ENCODE measurements around the gene SPTBN5. TPM values are rescaled to one million over a fixed set of nuclear protein-coding genes. Genes with fewer than 3 reads are reported as not detected.

The SPTBN5 gene
- 2.1 TPM for total RNA-seq (2021; ENCODE audit: unreplicated experiment)
- polyA plus RNA-seq (2012; ENCODE audit: insufficient read length): 1.6 TPM
- percentile 36 among the genes with signal in this experiment for Bru-seq, nascent RNA
- BruChase-seq, experiment 1, labeled RNA remaining after a 2-hour chase: percentile 39 among the genes with signal in this experiment
- percentile 51 among the genes with signal in this experiment for BruChase-seq, experiment 2, labeled RNA remaining after a 6-hour chase
- long read RNA-seq, partial matches to known transcripts: 1 of 2 reads
- long read RNA-seq, other reads (novel, unspliced or antisense): 0 of 2 reads

- Histone ChIP-seq H3K27ac (ENCODE audit: low read length) (peak within 1 kb of the TSS; percentile 54; the same call in 1 of the 2 replicates), H3K27me3 (ENCODE audit: control insufficient read depth, insufficient read depth, low read length) (no peaks in the 10 kb centered on the region), H3K9me3 (ENCODE audit: control insufficient read depth, insufficient read depth, low read depth, low read length) (no peaks in the 10 kb centered on the region), H3K4me1 (ENCODE audit: control insufficient read depth, insufficient read depth, low read length) (peaks cover 10% of the 10 kb centered on the region), H3K36me3 (ENCODE audit: control insufficient read depth, insufficient read depth, low read length) (no peaks in the 10 kb centered on the region; the same call in 1 of the 2 replicates), H3K4me3 (ENCODE audit: low read depth in 2 of 2, low read length in 2 of 2) (no peak within 1 kb of the TSS)
- POLR2A ChIA-PET: no interaction called here
- no TSS peak for BruUV-seq (replicated peaks)
- ATAC-seq (no peak), DNase-seq (ENCODE audit: low read depth, low spot score) (no peak)
- in situ Hi-C loops (cut with HindIII; ENCODE audit: low pct_unique_long_range_greater_than_20kb, low sequenced_read_pairs): no loop called here
- CTCF ChIA-PET: interaction anchor here (0.5 to 1.0 kb wide), 2 partner anchors 11 to 200 kb away, joined by 3 to 6 read pairs; no protein-coding TSS in a partner anchor
- intact Hi-C loops (cut with micrococcal nuclease; ENCODE audit: unreplicated experiment): no loop called here
- no peak for TF ChIP-seq CTCF (IDR thresholded peaks at IDR 0.05)
- TF ChIP-seq POLR2AphosphoS5 (IDR thresholded peaks at IDR 0.05; ENCODE audit: low read depth, low read length): no peak
- no peak for TF ChIP-seq SIN3A (IDR thresholded peaks at IDR 0.05; ENCODE audit: borderline replicate concordance, insufficient read depth, low read depth, low read length)
- TF ChIP-seq, protein P1, sequence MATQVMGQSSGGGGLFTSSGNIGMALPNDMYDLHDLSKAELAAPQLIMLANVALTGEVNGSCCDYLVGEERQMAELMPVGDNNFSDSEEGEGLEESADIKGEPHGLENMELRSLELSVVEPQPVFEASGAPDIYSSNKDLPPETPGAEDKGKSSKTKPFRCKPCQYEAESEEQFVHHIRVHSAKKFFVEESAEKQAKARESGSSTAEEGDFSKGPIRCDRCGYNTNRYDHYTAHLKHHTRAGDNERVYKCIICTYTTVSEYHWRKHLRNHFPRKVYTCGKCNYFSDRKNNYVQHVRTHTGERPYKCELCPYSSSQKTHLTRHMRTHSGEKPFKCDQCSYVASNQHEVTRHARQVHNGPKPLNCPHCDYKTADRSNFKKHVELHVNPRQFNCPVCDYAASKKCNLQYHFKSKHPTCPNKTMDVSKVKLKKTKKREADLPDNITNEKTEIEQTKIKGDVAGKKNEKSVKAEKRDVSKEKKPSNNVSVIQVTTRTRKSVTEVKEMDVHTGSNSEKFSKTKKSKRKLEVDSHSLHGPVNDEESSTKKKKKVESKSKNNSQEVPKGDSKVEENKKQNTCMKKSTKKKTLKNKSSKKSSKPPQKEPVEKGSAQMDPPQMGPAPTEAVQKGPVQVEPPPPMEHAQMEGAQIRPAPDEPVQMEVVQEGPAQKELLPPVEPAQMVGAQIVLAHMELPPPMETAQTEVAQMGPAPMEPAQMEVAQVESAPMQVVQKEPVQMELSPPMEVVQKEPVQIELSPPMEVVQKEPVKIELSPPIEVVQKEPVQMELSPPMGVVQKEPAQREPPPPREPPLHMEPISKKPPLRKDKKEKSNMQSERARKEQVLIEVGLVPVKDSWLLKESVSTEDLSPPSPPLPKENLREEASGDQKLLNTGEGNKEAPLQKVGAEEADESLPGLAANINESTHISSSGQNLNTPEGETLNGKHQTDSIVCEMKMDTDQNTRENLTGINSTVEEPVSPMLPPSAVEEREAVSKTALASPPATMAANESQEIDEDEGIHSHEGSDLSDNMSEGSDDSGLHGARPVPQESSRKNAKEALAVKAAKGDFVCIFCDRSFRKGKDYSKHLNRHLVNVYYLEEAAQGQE (IDR thresholded peaks at IDR 0.05; ENCODE audit: insufficient read depth in 1 of 2, low read depth in 2 of 2, low read length in 1 of 2): no peak
- TF ChIP-seq TCF7L2 (IDR thresholded peaks at IDR 0.05; ENCODE audit: low read depth, low read length): no peak
Observed at GRCh38 chr15:41893422-41894250, at the start of gene SPTBN5. TSS of gene SPTBN5 (minus strand) at chr15:41894053. CDS start at chr15:41893497, 556 bp downstream.

GRCh38 chr15:41942886-41943285 lies 49.0 kb upstream of the SPTBN5 start:
- BruUV-seq (replicated peaks): no TSS peak
- in situ Hi-C loops (cut with HindIII; ENCODE audit: low pct_unique_long_range_greater_than_20kb, low sequenced_read_pairs) (no loop called here), intact Hi-C loops (cut with micrococcal nuclease; ENCODE audit: unreplicated experiment) (no loop called here)
- Histone ChIP-seq H3K9me3 (ENCODE audit: control insufficient read depth, insufficient read depth, low read depth, low read length) (no peaks in the 10 kb centered on the region), H3K4me3 (ENCODE audit: low read depth in 2 of 2, low read length in 2 of 2) (no peak overlapping the region), H3K27ac (ENCODE audit: low read length) (peak overlapping the region; percentile 87), H3K36me3 (ENCODE audit: control insufficient read depth, insufficient read depth, low read length) (peaks cover 2% of the 10 kb centered on the region; the same call in 1 of the 2 replicates), H3K4me1 (ENCODE audit: control insufficient read depth, insufficient read depth, low read length) (peaks cover 66% of the 10 kb centered on the region), H3K27me3 (ENCODE audit: control insufficient read depth, insufficient read depth, low read length) (no peaks in the 10 kb centered on the region)
- ChIA-PET POLR2A (no interaction called here), CTCF (no interaction called here)
- no peak for TF ChIP-seq TCF7L2 (IDR thresholded peaks at IDR 0.05; ENCODE audit: low read depth, low read length)
- TF ChIP-seq, protein P1 (IDR thresholded peaks at IDR 0.05; ENCODE audit: insufficient read depth in 1 of 2, low read depth in 2 of 2, low read length in 1 of 2): no peak
- TF ChIP-seq POLR2AphosphoS5 (IDR thresholded peaks at IDR 0.05; ENCODE audit: low read depth, low read length): no peak
- no peak for TF ChIP-seq SIN3A (IDR thresholded peaks at IDR 0.05; ENCODE audit: borderline replicate concordance, insufficient read depth, low read depth, low read length)
- TF ChIP-seq CTCF (IDR thresholded peaks at IDR 0.05): no peak
- no peak for DNase-seq (ENCODE audit: low read depth, low spot score)
- ATAC-seq: no peak
